ENCODE data around the gene STXBP1.

STXBP1 gene

GRCh38 chr9:127567035-127567729, 44.9 kb upstream of the STXBP1 start:
- H3K27ac ChIP-seq (ENCODE audit: low read length), result no peak overlapping the region
- ATAC-seq (ENCODE audit: insufficient read depth, low read depth), result no peak
- no peaks in the 10 kb centered on the region for H3K27me3 ChIP-seq (ENCODE audit: insufficient read depth, low read length, poor library complexity)
- no peaks in the 10 kb centered on the region for H3K79me2 ChIP-seq (ENCODE audit: insufficient read depth, low read length)
- no peaks in the 10 kb centered on the region for H3K36me3 ChIP-seq (ENCODE audit: insufficient read depth, low read length)
- H3K4me3 ChIP-seq (ENCODE audit: low read depth in 1 of 2, low read length in 2 of 2), result no peak overlapping the region
- no peaks in the 10 kb centered on the region for H4K20me1 ChIP-seq (ENCODE audit: insufficient read depth, low read length)
- H3K9ac ChIP-seq (ENCODE audit: low read depth, low read length), result no peak overlapping the region
- no peak overlapping the region for H2AFZ ChIP-seq (ENCODE audit: low read depth, low read length)
- DNase-seq, result no peak
- TF ChIP-seq EZH2 (IDR thresholded peaks at IDR 0.05; ENCODE audit: borderline replicate concordance, low read depth, low read length, severe bottlenecking) (no peak), CTCF (IDR thresholded peaks at IDR 0.05; ENCODE audit: borderline replicate concordance, extremely low read depth, low read length, poor library complexity, severe bottlenecking) (no peak)
- no peak overlapping the region for H3K4me2 ChIP-seq (ENCODE audit: insufficient read depth, low read length)
- H3K4me1 ChIP-seq (ENCODE audit: insufficient read depth, low read length), result peaks cover 11% of the 10 kb centered on the region
- no peaks in the 10 kb centered on the region for H3K9me3 ChIP-seq (ENCODE audit: insufficient read depth, low read length, severe bottlenecking)

- Histone ChIP-seq H3K27me3 (ENCODE audit: insufficient read depth, low read length, poor library complexity) (no peaks in the 10 kb centered on the region), H3K27ac (ENCODE audit: low read length) (no peak overlapping the region), H4K20me1 (ENCODE audit: insufficient read depth, low read length) (no peaks in the 10 kb centered on the region), H3K9me3 (ENCODE audit: insufficient read depth, low read length, severe bottlenecking) (no peaks in the 10 kb centered on the region), H2AFZ (ENCODE audit: low read depth, low read length) (no peak overlapping the region), H3K4me1 (ENCODE audit: insufficient read depth, low read length) (peaks cover 11% of the 10 kb centered on the region), H3K9ac (ENCODE audit: low read depth, low read length) (no peak overlapping the region), H3K4me3 (ENCODE audit: low read depth in 1 of 2, low read length in 2 of 2) (no peak overlapping the region), H3K36me3 (ENCODE audit: insufficient read depth, low read length) (no peaks in the 10 kb centered on the region), H3K4me2 (ENCODE audit: insufficient read depth, low read length) (no peak overlapping the region), H3K79me2 (ENCODE audit: insufficient read depth, low read length) (no peaks in the 10 kb centered on the region)
- no peak for ATAC-seq (ENCODE audit: insufficient read depth, low read depth)
- TF ChIP-seq CTCF (IDR thresholded peaks at IDR 0.05; ENCODE audit: borderline replicate concordance, extremely low read depth, low read length, poor library complexity, severe bottlenecking), result no peak
- TF ChIP-seq EZH2 (IDR thresholded peaks at IDR 0.05; ENCODE audit: borderline replicate concordance, low read depth, low read length, severe bottlenecking), result no peak
- DNase-seq, result no peak
Observed at GRCh38 chr9:127567730-127568617, 44.1 kb upstream of the STXBP1 start.

GRCh38 chr9:127568618-127568970, 43.5 kb upstream of the STXBP1 start:
- H3K36me3 ChIP-seq (ENCODE audit: insufficient read depth, low read length), result no peaks in the 10 kb centered on the region
- no peaks in the 10 kb centered on the region for H3K27me3 ChIP-seq (ENCODE audit: insufficient read depth, low read length, poor library complexity)
- H3K4me3 ChIP-seq (ENCODE audit: low read depth in 1 of 2, low read length in 2 of 2), result no peak overlapping the region
- H4K20me1 ChIP-seq (ENCODE audit: insufficient read depth, low read length), result no peaks in the 10 kb centered on the region
- no peak overlapping the region for H3K9ac ChIP-seq (ENCODE audit: low read depth, low read length)
- DNase-seq (no peak), ATAC-seq (ENCODE audit: insufficient read depth, low read depth) (no peak)
- H3K4me1 ChIP-seq (ENCODE audit: insufficient read depth, low read length), result peaks cover 11% of the 10 kb centered on the region
- H3K9me3 ChIP-seq (ENCODE audit: insufficient read depth, low read length, severe bottlenecking), result no peaks in the 10 kb centered on the region
- peak overlapping the region; percentile 36; the same call in 1 of the 2 replicates for H3K4me2 ChIP-seq (ENCODE audit: insufficient read depth, low read length)
- H3K79me2 ChIP-seq (ENCODE audit: insufficient read depth, low read length), result no peaks in the 10 kb centered on the region
- H2AFZ ChIP-seq (ENCODE audit: low read depth, low read length), result no peak overlapping the region
- no peak overlapping the region for H3K27ac ChIP-seq (ENCODE audit: low read length)
- TF ChIP-seq CTCF (IDR thresholded peaks at IDR 0.05; ENCODE audit: borderline replicate concordance, extremely low read depth, low read length, poor library complexity, severe bottlenecking) (no peak), EZH2 (IDR thresholded peaks at IDR 0.05; ENCODE audit: borderline replicate concordance, low read depth, low read length, severe bottlenecking) (no peak)

Measured in DND-41 (cell line).